K562 (cell line): Measurements from ENCODE around the gene MEF2B. TPM values are rescaled to one million over a fixed set of nuclear protein-coding genes. Genes with fewer than 3 reads are reported as not detected.
A peak's percentile ranks its signal among the peaks of the same experiment; 100 is the strongest.

Experiments
- ATAC-seq: fragments of 200-7000 bp; cut with Tn5 transposase; 3 replicates; pipeline ENCODE4 v1.9.1; 2020; ENCODE audit warnings: moderate library complexity
- BruUV-seq: library from RNA; stranded (reverse); fragments of 400-500 nt; replicated peaks from 2 replicates; lab custom pipeline; 2021; lab: Mats Ljungman, UMichigan
- CTCF ChIA-PET: fragments of 300-600 bp; formaldehyde crosslinking; extraction: SDS; loops from one replicate; lab custom pipeline; 2021; ENCODE audit warnings: low intra/inter-chr PET ratio; lab: Yijun Ruan, JAX
- POLR2A ChIA-PET: fragments of 300-600, 350-650 bp; sonication (Branson Sonifier 250); formaldehyde crosslinking; extraction: SDS; loops from one replicate; lab custom pipeline; 2021; ENCODE audit warnings: antibody characterized with exemption, inconsistent platforms; lab: Yijun Ruan, JAX
- DNase-seq, 4 experiments: peaks; one replicate each; pipeline versions ENCODE4 v3.0.0 to v3.0.0-alpha.2; 2011 to 2018; ENCODE audit warnings: low spot score in 3 of 4, mixed read lengths in 3 of 4; ENCODE audit errors: extremely low read depth in 1 of 4
- FAIRE-seq: peaks from 2 replicates; lab custom pipeline; 2011; peaks lifted over from hg19 to GRCh38; lab: Jason Lieb, UNC
- H2AFZ ChIP-seq: 2 replicates; pipeline ENCODE4 v1.6.0; 2011; ENCODE audit warnings: low read depth, low read length, control low read depth, inconsistent platforms
- H3K27ac ChIP-seq: fragments of 200-600 bp; 3 replicates; pipeline ENCODE4 v1.8.0; 2011; ENCODE audit warnings: low read depth, mild to moderate bottlenecking, control low read depth, inconsistent platforms, low read length, moderate library complexity, mixed read lengths; ENCODE audit errors: extremely low read depth
- H3K27me3 ChIP-seq, 2 experiments: fragments of 300-600 bp in 1 of 2; 2 replicates in 1 of 2; 3 replicates in 1 of 2; pipeline versions ENCODE4 v1.6.0 to v1.8.0; 2011; ENCODE audit warnings: inconsistent platforms in 2 of 2, low read length in 2 of 2, mild to moderate bottlenecking in 1 of 2, mixed read lengths in 1 of 2, moderate library complexity in 1 of 2; ENCODE audit not compliant: control insufficient read depth in 2 of 2, insufficient read depth in 2 of 2
- H3K36me3 ChIP-seq: fragments of 300-600 bp; 3 replicates; pipeline ENCODE4 v1.8.0; 2011; ENCODE audit warnings: mild to moderate bottlenecking, low read length, inconsistent platforms; ENCODE audit not compliant: control insufficient read depth, insufficient read depth
- H3K4me1 ChIP-seq, 2 experiments: fragments of 200-600 bp in 1 of 2; replicated peaks in 1 of 2; 2 replicates in 1 of 2; 3 replicates in 1 of 2; pipeline versions ENCODE4 v1.5.1 to v1.8.0; 2011; ENCODE audit warnings: inconsistent platforms in 2 of 2, low read length in 2 of 2, mild to moderate bottlenecking in 1 of 2, mixed read lengths in 1 of 2, moderate library complexity in 1 of 2; ENCODE audit not compliant: control insufficient read depth in 2 of 2, insufficient read depth in 2 of 2
- H3K4me2 ChIP-seq: 2 replicates; pipeline ENCODE4 v1.6.1; 2011; ENCODE audit warnings: low read length, control low read depth, inconsistent platforms, mixed read lengths; ENCODE audit not compliant: insufficient read depth
- H3K4me3 ChIP-seq: fragments of 200-600 bp; sonication (generic), shearing (Covaris generic); 2 replicates; pipeline ENCODE4 v1.5.1; 2016; ENCODE audit warnings: control low read depth, inconsistent platforms
- H3K79me2 ChIP-seq: fragments of 200-600 bp; 3 replicates; pipeline ENCODE4 v1.8.0; 2011; ENCODE audit warnings: low read length, inconsistent platforms; ENCODE audit not compliant: control insufficient read depth, insufficient read depth
- H3K9ac ChIP-seq, 2 experiments: 2 replicates each; pipeline versions ENCODE4 v1.6.0 to v1.6.1; 2011; ENCODE audit warnings: low read depth in 2 of 2, low read length in 2 of 2, control low read depth in 1 of 2, inconsistent platforms in 1 of 2, mild to moderate bottlenecking in 1 of 2, mixed read lengths in 1 of 2; ENCODE audit not compliant: insufficient read depth in 1 of 2
- H3K9me1 ChIP-seq: one replicate; pipeline ENCODE4 v1.6.0; 2011; ENCODE audit warnings: inconsistent platforms, mild to moderate bottlenecking, low read length, moderate library complexity; ENCODE audit not compliant: control insufficient read depth, insufficient read depth
- H3K9me3 ChIP-seq: replicated peaks from 2 replicates; pipeline ENCODE4 v1.5.1; 2011; ENCODE audit warnings: low read depth, low read length, inconsistent platforms; ENCODE audit not compliant: control insufficient read depth, insufficient read depth
- H4K20me1 ChIP-seq: replicated peaks from 2 replicates; pipeline ENCODE4 v1.6.1; 2011; ENCODE audit warnings: low read length, inconsistent platforms, mixed read lengths; ENCODE audit not compliant: control insufficient read depth, insufficient read depth
- BDP1 ChIP-seq: IDR thresholded peaks from 3 replicates; pipeline ENCODE4 v1.6.1; 2011; ENCODE audit not compliant: insufficient read length, insufficient read depth
- HNRNPK ChIP-seq: fragments of 200-400 bp; formaldehyde crosslinking; IDR thresholded peaks from one replicate; pipeline ENCODE4 v1.6.1; 2018; ENCODE audit warnings: mild to moderate bottlenecking, low read depth, low read length; ENCODE audit not compliant: poor library complexity, severe bottlenecking
- NFIX ChIP-seq: fragments of 250-450 bp; sonication (Bioruptor Pico); IDR thresholded peaks from 2 replicates; pipeline ENCODE4 v1.4.0; 2020; ENCODE audit warnings: low read depth, mild to moderate bottlenecking, moderate library complexity
- ZNF121 ChIP-seq: sonication (generic); formaldehyde crosslinking; conservative IDR thresholded peaks from 2 replicates; pipeline ENCODE4 v1.8.0; 2022; ENCODE audit warnings: missing genetic modification reagents
- ZNF583 ChIP-seq: fragments of 250-450 bp; sonication (Bioruptor Pico); IDR thresholded peaks from 2 replicates; pipeline ENCODE4 v1.4.0; 2020
- WGBS: fragments of 100-300 bp; shearing (Covaris generic); methylation state at CpG from one replicate; pipeline ENCODE4 v1.1.6; 2016; ENCODE audit warnings: low coverage, mixed read lengths; ENCODE audit not compliant: insufficient coverage; ENCODE audit errors: missing lambda C conversion rate; 5-methylcytosine and 5-hydroxymethylcytosine counted together
- in situ Hi-C: fragments of 300-500 bp; cut with MboI; formaldehyde crosslinking; loops from 4 replicates; pipeline ENCODE4 v1.15.0; 2018; ENCODE audit warnings: inconsistent platforms, mixed read lengths
- intact Hi-C: fragments of 100-400 bp; cut with micrococcal nuclease; formaldehyde crosslinking; loops from 2 replicates; pipeline ENCODE4 v1.14.2; 2022
- polyA plus RNA-seq, 8 experiments: library from polyadenylated mRNA; depleted of rRNA in 4 of 8; stranded (reverse) in 5 of 8; unstranded in 3 of 8; fragments of >200 nt; fragmentation: Nextera tagmentation in 2 of 8; fragmentation: Illumina TruSeq in 1 of 8; extraction: Ambion mirVana in 2 of 8; extraction: Trizol in 1 of 8; gene quantifications; 2 replicates each; pipeline versions ENCODE4 v1.2.1 to v1.2.3, GENCODE V29; 2011 to 2014; ENCODE audit warnings: inconsistent platforms in 1 of 8, missing spikeins in 1 of 8
- total RNA-seq, 7 experiments: library from RNA; depleted of rRNA in 6 of 7; stranded (reverse); fragments of >200 nt in 6 of 7; fragmentation: Illumina TruSeq in 2 of 7; extraction: Trizol in 2 of 7; gene quantifications; 2 replicates each; pipeline versions ENCODE4 v1.2.1 to v1.2.3, GENCODE V29; 2011 to 2021; ENCODE audit warnings: low replicate concordance in 1 of 7

MEF2B gene
- total and polyA plus RNA-seq, 9 of the 15 experiments (the other 6 are each of a cell fraction or from before 2014, with no cell fraction given) = 0.14 to 1.9 (median 0.71) TPM; not detected in 3

DNA sequence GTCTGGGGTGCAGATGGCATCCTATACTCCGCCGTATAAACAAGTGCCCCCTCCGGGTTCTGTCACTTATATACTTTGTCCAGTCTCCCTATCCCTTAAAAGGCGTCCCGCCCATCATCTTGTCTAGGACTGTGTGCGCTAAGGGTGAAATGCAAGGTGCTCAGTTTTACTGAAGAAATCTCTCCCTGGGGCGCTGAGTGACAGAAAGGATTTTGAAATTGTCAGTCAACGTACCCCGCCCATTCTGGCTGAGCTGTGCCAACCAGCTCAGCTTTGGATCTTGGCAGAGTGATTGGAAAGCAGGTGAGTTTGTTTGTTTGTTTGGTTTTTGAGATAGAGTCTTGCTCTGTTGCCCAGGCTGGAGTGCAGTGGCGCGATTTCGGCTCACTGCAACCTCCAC is 27.7 kb downstream of the MEF2B start:
- TF ChIP-seq ZNF121 (peak; percentile 44), ZNF583 (CRISPR knock-in tag) (no peak)
- no peaks in the 10 kb centered on the region for H3K9me3 ChIP-seq
- FAIRE-seq (no peak), ATAC-seq (no peak), DNase-seq (no peak)
- peaks cover 3 to 28% of the 10 kb centered on the region in 2 experiments; a peak in 4 of 5 replicates for H3K4me1 ChIP-seq
- no peak overlapping the region for H3K4me2 ChIP-seq
- H3K27me3 ChIP-seq = no peaks in the 10 kb centered on the region; a peak in 1 of 5 replicates
- peaks cover 9% of the 10 kb centered on the region for H3K79me2 ChIP-seq
- H3K36me3 ChIP-seq = no peaks in the 10 kb centered on the region
- H4K20me1 ChIP-seq = peaks cover 2% of the 10 kb centered on the region; the same call in 1 of the 2 replicates
- in situ Hi-C loops (loop anchor here (5.0 kb wide), 1 partner anchor 200 kb away; no protein-coding TSS in a partner anchor), intact Hi-C loops (no loop called here)
- CTCF ChIA-PET = no interaction called here
- WGBS = 59% methylated on average over 12 of the region's 12 CpGs
- no peak overlapping the region for H3K27ac ChIP-seq
- H3K9ac ChIP-seq = no peak overlapping the region
- H3K9me1 ChIP-seq = no peaks in the 10 kb centered on the region
- POLR2A ChIA-PET = no interaction called here
- BruUV-seq = no TSS peak
- no peak overlapping the region for H3K4me3 ChIP-seq
- no peak overlapping the region for H2AFZ ChIP-seq

DNA sequence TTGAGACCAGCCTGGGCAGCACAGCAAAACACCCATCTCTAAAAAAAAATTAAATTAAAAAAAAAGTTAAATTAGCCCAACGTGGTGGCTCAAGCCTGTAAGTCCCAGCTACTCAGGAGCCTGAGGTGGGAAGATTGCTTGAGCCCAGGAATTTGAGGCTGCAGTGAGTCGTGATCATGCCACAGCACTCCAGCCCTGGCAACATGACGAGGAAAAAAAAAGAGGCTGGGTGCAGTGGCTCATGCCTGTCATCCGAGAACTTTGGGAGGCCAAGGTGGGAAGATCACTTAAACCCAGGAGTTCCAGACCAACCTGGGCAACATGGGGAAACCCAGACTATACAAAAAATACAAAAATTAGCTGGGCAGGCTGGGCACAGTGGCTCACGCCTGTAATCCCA is 29.6 kb downstream of the MEF2B start:
- H3K9me1 ChIP-seq = no peaks in the 10 kb centered on the region
- peaks cover 3% of the 10 kb centered on the region; the same call in 1 of the 2 replicates for H4K20me1 ChIP-seq
- FAIRE-seq (no peak), DNase-seq (no peak), ATAC-seq (no peak)
- H3K4me1 ChIP-seq = peaks cover 10 to 23% of the 10 kb centered on the region in 2 experiments
- POLR2A ChIA-PET = interaction anchor here (1.4 to 1.8 kb wide), 2 partner anchors 16 to 75 kb away, joined by 5 to 6 read pairs; no protein-coding TSS in a partner anchor
- BruUV-seq = no TSS peak
- no peak overlapping the region for H3K9ac ChIP-seq
- H3K36me3 ChIP-seq = no peaks in the 10 kb centered on the region
- intact Hi-C loops (no loop called here), in situ Hi-C loops (loop anchor here (5.0 kb wide), 1 partner anchor 202 kb away; no protein-coding TSS in a partner anchor)
- no peak overlapping the region for H2AFZ ChIP-seq
- no peak overlapping the region for H3K27ac ChIP-seq
- 22% methylated on average over 5 of the region's 5 CpGs for WGBS
- TF ChIP-seq BDP1 (no peak), HNRNPK (no peak), NFIX (CRISPR knock-in tag) (no peak)
- no peak overlapping the region for H3K4me2 ChIP-seq
- no peaks in the 10 kb centered on the region; a peak in 1 of 5 replicates for H3K27me3 ChIP-seq
- no peaks in the 10 kb centered on the region for H3K9me3 ChIP-seq
- H3K79me2 ChIP-seq = peaks cover 25% of the 10 kb centered on the region
- no peak overlapping the region for H3K4me3 ChIP-seq
- CTCF ChIA-PET = no interaction called here
